H9 (cell line): Measurements from ENCODE around the gene VASH1. TPM values are rescaled to one million over a fixed set of nuclear protein-coding genes. Genes with fewer than 3 reads are reported as not detected.

Source experiments
- DNase-seq: peaks from one replicate; pipeline ENCODE4 v3.0.0-alpha.2; 2017
- H2AFZ ChIP-seq: one replicate; pipeline ENCODE4 v1.6.1; 2013; ENCODE audit warnings: mild to moderate bottlenecking, low read length, control low read depth, moderate library complexity
- H2AK5ac ChIP-seq: 2 replicates; pipeline ENCODE4 v1.6.1; 2013; ENCODE audit warnings: low read length, control low read depth, mixed read lengths; ENCODE audit not compliant: insufficient read length
- H2BK120ac ChIP-seq: one replicate; pipeline ENCODE4 v1.6.1; 2013; ENCODE audit warnings: low read depth, mild to moderate bottlenecking, low read length, control low read depth, inconsistent platforms; ENCODE audit not compliant: poor library complexity, severe bottlenecking
- H2BK12ac ChIP-seq: 2 replicates; pipeline ENCODE4 v1.6.1; 2013; ENCODE audit warnings: low read length, control low read depth, mixed read lengths, low read depth; ENCODE audit not compliant: insufficient read length
- H2BK15ac ChIP-seq: 2 replicates; pipeline ENCODE4 v1.6.1; 2013; ENCODE audit warnings: low read depth, low read length, control low read depth
- H2BK20ac ChIP-seq: one replicate; pipeline ENCODE4 v1.6.1; 2013; ENCODE audit warnings: low read depth, mild to moderate bottlenecking, low read length, control low read depth, inconsistent platforms; ENCODE audit not compliant: poor library complexity, severe bottlenecking
- H2BK5ac ChIP-seq: 2 replicates; pipeline ENCODE4 v1.6.1; 2013; ENCODE audit warnings: low read length, control low read depth, mixed read lengths; ENCODE audit not compliant: insufficient read length
- H3K14ac ChIP-seq: 2 replicates; pipeline ENCODE4 v1.6.1; 2013; ENCODE audit warnings: low read length, control low read depth; ENCODE audit not compliant: insufficient read depth
- H3K18ac ChIP-seq: 2 replicates; pipeline ENCODE4 v1.6.1; 2013; ENCODE audit warnings: low read depth, mild to moderate bottlenecking, mixed read lengths, low read length, control low read depth; ENCODE audit not compliant: insufficient read length
- H3K23ac ChIP-seq: 2 replicates; pipeline ENCODE4 v1.6.1; 2013; ENCODE audit warnings: low read length, control low read depth, mixed read lengths, low read depth; ENCODE audit not compliant: insufficient read length
- H3K23me2 ChIP-seq: 2 replicates; pipeline ENCODE4 v1.6.1; 2013; ENCODE audit warnings: low read depth, mild to moderate bottlenecking, mixed read lengths, low read length, control low read depth; ENCODE audit not compliant: insufficient read length, poor library complexity, severe bottlenecking
- H3K27ac ChIP-seq: 2 replicates; pipeline ENCODE4 v1.5.1; 2013; ENCODE audit warnings: low read length, control low read depth, mixed read lengths, low read depth; ENCODE audit not compliant: insufficient read length
- H3K27me3 ChIP-seq: 2 replicates; pipeline ENCODE4 v1.6.1; 2013; ENCODE audit warnings: low read length, control low read depth, inconsistent platforms; ENCODE audit not compliant: insufficient read depth
- H3K4ac ChIP-seq: 2 replicates; pipeline ENCODE4 v1.6.1; 2013; ENCODE audit warnings: low read depth, mild to moderate bottlenecking, control low read depth, inconsistent platforms, low read length, moderate library complexity
- H3K4me1 ChIP-seq: 2 replicates; pipeline ENCODE4 v1.6.1; 2013; ENCODE audit warnings: low read length, control low read depth, inconsistent platforms; ENCODE audit not compliant: insufficient read depth
- H3K4me2 ChIP-seq: 2 replicates; pipeline ENCODE4 v1.6.1; 2013; ENCODE audit warnings: low read length, control low read depth, mixed read lengths; ENCODE audit not compliant: insufficient read length, insufficient read depth
- H3K56ac ChIP-seq: 2 replicates; pipeline ENCODE4 v1.6.1; 2013; ENCODE audit warnings: low read depth, mild to moderate bottlenecking, mixed read lengths, low read length, control low read depth; ENCODE audit not compliant: insufficient read length
- H3K79me1 ChIP-seq: 2 replicates; pipeline ENCODE4 v1.6.1; 2013; ENCODE audit warnings: low read depth, mild to moderate bottlenecking, moderate library complexity, low read length, control low read depth, inconsistent platforms; ENCODE audit not compliant: insufficient read depth, poor library complexity, severe bottlenecking
- H3K79me2 ChIP-seq: 2 replicates; pipeline ENCODE4 v1.6.1; 2013; ENCODE audit warnings: low read length, control low read depth, inconsistent platforms; ENCODE audit not compliant: insufficient read depth
- H3K9ac ChIP-seq: 2 replicates; pipeline ENCODE4 v1.6.1; 2013; ENCODE audit warnings: low read length, control low read depth, mixed read lengths; ENCODE audit not compliant: insufficient read length; ENCODE audit errors: extremely low read depth
- H3K9me3 ChIP-seq: one replicate; pipeline ENCODE4 v1.6.1; 2013; ENCODE audit warnings: low read depth, low read length, inconsistent platforms; ENCODE audit not compliant: control insufficient read depth
- H3T11ph ChIP-seq: one replicate; pipeline ENCODE4 v1.6.1; 2013; ENCODE audit warnings: mild to moderate bottlenecking, low read length, control low read depth, inconsistent platforms
- H4K20me1 ChIP-seq: one replicate; pipeline ENCODE4 v1.6.1; 2013; ENCODE audit not compliant: control insufficient read depth, insufficient read length, insufficient read depth
- H4K5ac ChIP-seq: 2 replicates; pipeline ENCODE4 v1.6.1; 2013; ENCODE audit warnings: low read depth, mild to moderate bottlenecking, mixed read lengths, low read length, control low read depth; ENCODE audit not compliant: insufficient read length
- H4K8ac ChIP-seq: replicated peaks from 2 replicates; pipeline ENCODE4 v1.6.1; 2013; ENCODE audit warnings: low read length, control low read depth, mixed read lengths, low read depth; ENCODE audit not compliant: insufficient read length
- H4K91ac ChIP-seq: 2 replicates; pipeline ENCODE4 v1.6.1; 2013; ENCODE audit warnings: low read depth, mild to moderate bottlenecking, moderate library complexity, mixed read lengths, low read length, control low read depth; ENCODE audit not compliant: insufficient read length
- H3K27ac Mint-ChIP-seq, 3 experiments: 2 replicates in 2 of 3; 3 replicates in 1 of 3; pipeline ENCODE4 v1.8.0; 2020 to 2021; ENCODE audit warnings: mixed read lengths in 3 of 3, mild to moderate bottlenecking in 1 of 3, moderate library complexity in 1 of 3
- H3K27me3 Mint-ChIP-seq: 2 replicates; pipeline ENCODE4 v1.8.0; 2021; ENCODE audit warnings: low read depth, mild to moderate bottlenecking, moderate library complexity, mixed read lengths
- H3K36me3 Mint-ChIP-seq, 3 experiments: 2 replicates in 2 of 3; 3 replicates in 1 of 3; pipeline ENCODE4 v1.8.0; 2020 to 2021; ENCODE audit warnings: low read depth in 3 of 3, mixed read lengths in 3 of 3; ENCODE audit not compliant: insufficient read depth in 1 of 3
- H3K4me1 Mint-ChIP-seq, 2 experiments: 2 replicates each; pipeline ENCODE4 v1.8.0; 2020; ENCODE audit warnings: mixed read lengths in 2 of 2
- H3K4me3 Mint-ChIP-seq, 2 experiments: 2 replicates in 1 of 2; 3 replicates in 1 of 2; pipeline ENCODE4 v1.8.0; 2020 to 2021; ENCODE audit warnings: mild to moderate bottlenecking in 2 of 2, mixed read lengths in 2 of 2, moderate library complexity in 1 of 2
- H3K9me3 Mint-ChIP-seq, 2 experiments: 2 replicates in 1 of 2; 3 replicates in 1 of 2; pipeline ENCODE4 v1.8.0; 2020; ENCODE audit warnings: mild to moderate bottlenecking in 2 of 2, mixed read lengths in 2 of 2, moderate library complexity in 1 of 2
- WGBS: extraction: QIAGEN DNeasy Blood & Tissue Kit; methylation state at CpG from one replicate; pipeline ENCODE4 v1.1.7; 2013; ENCODE audit warnings: missing lambda C conversion rate, low lambda C conversion rate, mixed read lengths; ENCODE audit not compliant: insufficient read length; ENCODE audit errors: extremely low coverage; 5-methylcytosine and 5-hydroxymethylcytosine counted together
- total RNA-seq: library from RNA; stranded (reverse); gene quantifications from 2 replicates; pipeline ENCODE4 v1.2.1, GENCODE V29; 2021
- TF ChIP-seq, protein P1 (sequence below): fragments of 200-600 bp; sonication (generic); conservative IDR thresholded peaks from 3 replicates; pipeline ENCODE4 v1.8.0; 2021; ENCODE audit warnings: antibody characterized with exemption, mild to moderate bottlenecking

VASH1 gene
- total RNA-seq, 1 experiment from 2014 or later, result 5.8 TPM

DNA sequence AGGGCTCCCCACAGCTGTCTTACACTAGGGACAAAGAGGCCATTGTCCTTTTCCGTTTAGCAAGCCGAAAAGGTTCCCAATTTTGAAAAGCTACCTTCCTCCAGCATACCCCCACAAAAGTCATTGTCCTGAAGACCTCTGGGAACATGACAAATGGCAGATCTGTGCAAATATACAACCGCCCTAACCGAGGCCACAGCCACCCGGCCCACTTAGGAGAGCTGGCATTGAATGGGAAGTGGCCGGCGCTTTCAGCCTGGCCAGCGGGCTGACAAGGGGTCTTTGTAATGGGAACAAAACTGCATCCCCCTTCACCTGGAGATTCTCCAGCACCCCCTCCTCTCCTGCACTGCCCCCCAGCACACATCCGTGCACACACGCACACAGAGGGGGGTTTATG, 48.1 kb upstream of the VASH1 start:
- no peak overlapping the region for H3K27ac ChIP-seq
- no peaks in the 10 kb centered on the region for H3K79me2 ChIP-seq
- H4K5ac ChIP-seq, result no peak overlapping the region
- no peak overlapping the region for H2BK15ac ChIP-seq
- no peak overlapping the region for H4K8ac ChIP-seq
- no peak overlapping the region for H3K18ac ChIP-seq
- no peak overlapping the region for H2BK12ac ChIP-seq
- no peak overlapping the region for H3K4me2 ChIP-seq
- H3K36me3 Mint-ChIP-seq, result no peaks in the 10 kb centered on the region; a peak in 1 of 7 replicates
- H3K23me2 ChIP-seq, result no peaks in the 10 kb centered on the region
- H3K4me1 Mint-ChIP-seq, result peaks cover 0 to 11% of the 10 kb centered on the region in 2 experiments; a peak in 1 of 4 replicates
- no peak overlapping the region for H2BK20ac ChIP-seq
- no peak overlapping the region for H3K23ac ChIP-seq
- no peak overlapping the region for H2BK120ac ChIP-seq
- WGBS, result no CpG with 5 or more reads among the region's 10 CpGs
- H3K27ac Mint-ChIP-seq, result no peak overlapping the region
- peaks cover 0 to 5% of the 10 kb centered on the region in 2 experiments; a peak in 4 of 5 replicates for H3K9me3 Mint-ChIP-seq
- no peak overlapping the region for H4K91ac ChIP-seq
- no peak overlapping the region for H3K9ac ChIP-seq
- H3K14ac ChIP-seq, result no peak overlapping the region
- no peaks in the 10 kb centered on the region for H4K20me1 ChIP-seq
- H2BK5ac ChIP-seq, result no peak overlapping the region
- H3K4me1 ChIP-seq, result no peaks in the 10 kb centered on the region
- no peak overlapping the region for H3K4me3 Mint-ChIP-seq
- no peak for DNase-seq
- H3K27me3 ChIP-seq, result no peaks in the 10 kb centered on the region
- no peak overlapping the region for H2AK5ac ChIP-seq
- peaks cover 8% of the 10 kb centered on the region for H3K27me3 Mint-ChIP-seq
- H3K4ac ChIP-seq, result no peak overlapping the region
- H2AFZ ChIP-seq, result no peak overlapping the region
- TF ChIP-seq, protein P1, sequence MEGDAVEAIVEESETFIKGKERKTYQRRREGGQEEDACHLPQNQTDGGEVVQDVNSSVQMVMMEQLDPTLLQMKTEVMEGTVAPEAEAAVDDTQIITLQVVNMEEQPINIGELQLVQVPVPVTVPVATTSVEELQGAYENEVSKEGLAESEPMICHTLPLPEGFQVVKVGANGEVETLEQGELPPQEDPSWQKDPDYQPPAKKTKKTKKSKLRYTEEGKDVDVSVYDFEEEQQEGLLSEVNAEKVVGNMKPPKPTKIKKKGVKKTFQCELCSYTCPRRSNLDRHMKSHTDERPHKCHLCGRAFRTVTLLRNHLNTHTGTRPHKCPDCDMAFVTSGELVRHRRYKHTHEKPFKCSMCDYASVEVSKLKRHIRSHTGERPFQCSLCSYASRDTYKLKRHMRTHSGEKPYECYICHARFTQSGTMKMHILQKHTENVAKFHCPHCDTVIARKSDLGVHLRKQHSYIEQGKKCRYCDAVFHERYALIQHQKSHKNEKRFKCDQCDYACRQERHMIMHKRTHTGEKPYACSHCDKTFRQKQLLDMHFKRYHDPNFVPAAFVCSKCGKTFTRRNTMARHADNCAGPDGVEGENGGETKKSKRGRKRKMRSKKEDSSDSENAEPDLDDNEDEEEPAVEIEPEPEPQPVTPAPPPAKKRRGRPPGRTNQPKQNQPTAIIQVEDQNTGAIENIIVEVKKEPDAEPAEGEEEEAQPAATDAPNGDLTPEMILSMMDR, result no peak
- H3K9me3 ChIP-seq, result no peaks in the 10 kb centered on the region
- no peaks in the 10 kb centered on the region for H3K79me1 ChIP-seq
- H3T11ph ChIP-seq, result no peak overlapping the region
- no peak overlapping the region for H3K56ac ChIP-seq
